ENCODE measurements around the gene DISP2.

Gene DISP2

GRCh38 chr15:40364251-40364650 is 6.2 kb downstream of the DISP2 start:
- Histone ChIP-seq H3K9me2 (replicated peaks; ENCODE audit: insufficient read depth, low read length) (no peaks in the 10 kb centered on the region), H3K36me3 (ENCODE audit: low read length) (no peaks in the 10 kb centered on the region), H3K4me2 (ENCODE audit: low read depth, low read length, poor library complexity, severe bottlenecking) (no peak overlapping the region), H3K27ac (ENCODE audit: low read depth, low read length) (no peak overlapping the region), H3F3A (ENCODE audit: insufficient read depth) (no peaks in the 10 kb centered on the region), H3K4me3 (ENCODE audit: insufficient read depth, low read length, poor library complexity, severe bottlenecking) (no peak overlapping the region), H3K9me3 (ENCODE audit: insufficient read depth, low read length) (no peaks in the 10 kb centered on the region), H2AFZ (ENCODE audit: low read depth, low read length, severe bottlenecking) (no peak overlapping the region), H3K79me2 (ENCODE audit: insufficient read depth, low read length) (no peaks in the 10 kb centered on the region), H3K9ac (ENCODE audit: low read length) (no peak overlapping the region), H3K27me3 (ENCODE audit: low read length) (no peaks in the 10 kb centered on the region), H4K20me1 (ENCODE audit: low read depth, low read length) (no peaks in the 10 kb centered on the region)
- no peak for TF ChIP-seq EZH2phosphoT487 (conservative IDR thresholded peaks at IDR 0.05; ENCODE audit: low read length)
- no peak for TF ChIP-seq CTCF (IDR thresholded peaks at IDR 0.05; ENCODE audit: insufficient read depth, low read length, poor library complexity, severe bottlenecking)

- no peaks in the 10 kb centered on the region for H3K9me2 ChIP-seq (replicated peaks; ENCODE audit: insufficient read depth, low read length)
- TF ChIP-seq CTCF (IDR thresholded peaks at IDR 0.05; ENCODE audit: insufficient read depth, low read length, poor library complexity, severe bottlenecking) (no peak), EZH2phosphoT487 (conservative IDR thresholded peaks at IDR 0.05; ENCODE audit: low read length) (no peak)
- H2AFZ ChIP-seq (ENCODE audit: low read depth, low read length, severe bottlenecking) = no peak overlapping the region
- no peaks in the 10 kb centered on the region for H3K79me2 ChIP-seq (ENCODE audit: insufficient read depth, low read length)
- H3K4me3 ChIP-seq (ENCODE audit: insufficient read depth, low read length, poor library complexity, severe bottlenecking) = no peak overlapping the region
- H3F3A ChIP-seq (ENCODE audit: insufficient read depth) = no peaks in the 10 kb centered on the region
- no peak overlapping the region for H3K27ac ChIP-seq (ENCODE audit: low read depth, low read length)
- H4K20me1 ChIP-seq (ENCODE audit: low read depth, low read length) = no peaks in the 10 kb centered on the region
- no peak overlapping the region for H3K9ac ChIP-seq (ENCODE audit: low read length)
- H3K27me3 ChIP-seq (ENCODE audit: low read length) = no peaks in the 10 kb centered on the region
- no peaks in the 10 kb centered on the region for H3K9me3 ChIP-seq (ENCODE audit: insufficient read depth, low read length)
- no peak overlapping the region for H3K4me2 ChIP-seq (ENCODE audit: low read depth, low read length, poor library complexity, severe bottlenecking)
- H3K36me3 ChIP-seq (ENCODE audit: low read length) = no peaks in the 10 kb centered on the region
These were observed 7.0 kb downstream of the DISP2 start for GRCh38 chr15:40365016-40365415.

GRCh38 chr15:40365624-40366456 is 7.8 kb downstream of the DISP2 start:
- Histone ChIP-seq H3K9me3 (ENCODE audit: insufficient read depth, low read length) (no peaks in the 10 kb centered on the region), H3K79me2 (ENCODE audit: insufficient read depth, low read length) (no peaks in the 10 kb centered on the region), H3K36me3 (ENCODE audit: low read length) (no peaks in the 10 kb centered on the region), H3K4me2 (ENCODE audit: low read depth, low read length, poor library complexity, severe bottlenecking) (no peak overlapping the region), H3K9me2 (replicated peaks; ENCODE audit: insufficient read depth, low read length) (no peaks in the 10 kb centered on the region), H3K4me3 (ENCODE audit: insufficient read depth, low read length, poor library complexity, severe bottlenecking) (no peak overlapping the region), H3F3A (ENCODE audit: insufficient read depth) (no peaks in the 10 kb centered on the region), H2AFZ (ENCODE audit: low read depth, low read length, severe bottlenecking) (no peak overlapping the region), H3K27me3 (ENCODE audit: low read length) (no peaks in the 10 kb centered on the region), H4K20me1 (ENCODE audit: low read depth, low read length) (no peaks in the 10 kb centered on the region), H3K27ac (ENCODE audit: low read depth, low read length) (no peak overlapping the region), H3K9ac (ENCODE audit: low read length) (no peak overlapping the region)
- TF ChIP-seq EZH2phosphoT487 (conservative IDR thresholded peaks at IDR 0.05; ENCODE audit: low read length) (no peak), CTCF (IDR thresholded peaks at IDR 0.05; ENCODE audit: insufficient read depth, low read length, poor library complexity, severe bottlenecking) (no peak)
